Esophagus muscularis mucosa (tissue), 3 donors: ENCODE data around the gene PI4K2B.

Source experiments
- POLR2A ChIP-seq: fragments of 450-650 bp; IDR thresholded peaks from one replicate; pipeline ENCODE4 v1.6.1; 2017; ENCODE audit warnings: antibody characterized with exemption, moderate library complexity, mild to moderate bottlenecking, low read depth
- POLR2AphosphoS5 ChIP-seq, 2 donors: sonication (generic); formaldehyde crosslinking; IDR thresholded peaks; one replicate each; pipeline ENCODE4 v1.6.1; 2017; ENCODE audit warnings: antibody characterized with exemption in 2 of 2
- TF ChIP-seq, protein P1 (sequence below), 3 experiments: fragments of 200-600 bp in 2 of 3; fragments of 450-650 bp in 1 of 3; sonication (generic) in 2 of 3; IDR thresholded peaks; one replicate each; pipeline ENCODE4 v1.5.1; 2017 to 2019; ENCODE audit warnings: antibody characterized with exemption in 3 of 3, mild to moderate bottlenecking in 2 of 3, moderate library complexity in 1 of 3

DNA sequence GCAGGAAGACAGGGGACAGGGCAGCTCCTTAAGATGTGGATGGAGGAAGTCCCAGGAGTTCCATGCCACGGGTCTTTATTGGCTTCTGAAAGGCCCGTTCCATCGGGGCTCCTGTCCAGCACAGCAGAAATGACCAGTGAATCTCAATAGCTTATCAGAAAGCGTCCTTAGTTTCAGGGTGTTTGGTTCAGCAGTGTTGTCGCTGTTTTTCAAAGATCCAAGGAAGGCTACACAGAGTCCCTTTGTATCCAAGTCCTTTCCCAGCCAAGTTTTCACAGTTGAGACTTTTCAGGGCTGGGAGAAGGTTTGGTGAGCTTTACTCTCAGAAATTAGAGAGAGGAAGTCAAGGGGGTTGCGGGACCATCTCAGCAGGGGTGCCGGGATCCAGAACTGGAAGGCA, 73.8 kb downstream of the PI4K2B start:
- TF ChIP-seq, protein P1, sequence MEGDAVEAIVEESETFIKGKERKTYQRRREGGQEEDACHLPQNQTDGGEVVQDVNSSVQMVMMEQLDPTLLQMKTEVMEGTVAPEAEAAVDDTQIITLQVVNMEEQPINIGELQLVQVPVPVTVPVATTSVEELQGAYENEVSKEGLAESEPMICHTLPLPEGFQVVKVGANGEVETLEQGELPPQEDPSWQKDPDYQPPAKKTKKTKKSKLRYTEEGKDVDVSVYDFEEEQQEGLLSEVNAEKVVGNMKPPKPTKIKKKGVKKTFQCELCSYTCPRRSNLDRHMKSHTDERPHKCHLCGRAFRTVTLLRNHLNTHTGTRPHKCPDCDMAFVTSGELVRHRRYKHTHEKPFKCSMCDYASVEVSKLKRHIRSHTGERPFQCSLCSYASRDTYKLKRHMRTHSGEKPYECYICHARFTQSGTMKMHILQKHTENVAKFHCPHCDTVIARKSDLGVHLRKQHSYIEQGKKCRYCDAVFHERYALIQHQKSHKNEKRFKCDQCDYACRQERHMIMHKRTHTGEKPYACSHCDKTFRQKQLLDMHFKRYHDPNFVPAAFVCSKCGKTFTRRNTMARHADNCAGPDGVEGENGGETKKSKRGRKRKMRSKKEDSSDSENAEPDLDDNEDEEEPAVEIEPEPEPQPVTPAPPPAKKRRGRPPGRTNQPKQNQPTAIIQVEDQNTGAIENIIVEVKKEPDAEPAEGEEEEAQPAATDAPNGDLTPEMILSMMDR (IDR thresholded peaks at IDR 0.05) = no peak
- TF ChIP-seq POLR2AphosphoS5 (IDR thresholded peaks at IDR 0.05) = no peak
- TF ChIP-seq POLR2A = no peak
